Fibroblast of lung (primary cell): ENCODE results near the gene PDSS1. TPM values are rescaled to one million over a fixed set of nuclear protein-coding genes. Genes with fewer than 3 reads are reported as not detected.

Source experiments
- DNase-seq, 2 donors: peaks; one replicate each; pipeline versions ENCODE4 v3.0.0 to v3.0.0-alpha.2; 2010; ENCODE audit warnings: low read depth in 2 of 2
- H2AFZ ChIP-seq: 2 replicates; pipeline ENCODE4 v1.5.1; 2012; ENCODE audit warnings: low read length, control low read depth, inconsistent platforms
- H3K27ac ChIP-seq: 2 replicates; pipeline ENCODE4 v1.5.1; 2011; ENCODE audit warnings: low read length, control low read depth; ENCODE audit not compliant: insufficient read depth
- H3K27me3 ChIP-seq: 2 replicates; pipeline ENCODE4 v1.5.1; 2011; ENCODE audit warnings: mild to moderate bottlenecking, low read length; ENCODE audit not compliant: control insufficient read depth, insufficient read depth
- H3K36me3 ChIP-seq: 2 replicates; pipeline ENCODE4 v1.5.1; 2011; ENCODE audit warnings: low read length; ENCODE audit not compliant: control insufficient read depth, insufficient read depth
- H3K4me1 ChIP-seq: 2 replicates; pipeline ENCODE4 v1.5.1; 2011; ENCODE audit warnings: low read length; ENCODE audit not compliant: control insufficient read depth, insufficient read depth; ENCODE audit errors: extremely low read depth
- H3K4me2 ChIP-seq: 2 replicates; pipeline ENCODE4 v1.5.1; 2011; ENCODE audit warnings: low read length, control low read depth; ENCODE audit not compliant: insufficient read depth; ENCODE audit errors: extremely low read depth
- H3K4me3 ChIP-seq, 4 experiments: fragments of 200-600 bp in 1 of 4; sonication (generic) in 1 of 4; replicated peaks in 1 of 4; 2 replicates each; pipeline ENCODE4 v1.5.1; 2011 to 2016; ENCODE audit warnings: low read length in 4 of 4, low read depth in 3 of 4, mild to moderate bottlenecking in 3 of 4, control low read depth in 2 of 4, inconsistent platforms in 1 of 4, mixed read lengths in 1 of 4; ENCODE audit not compliant: insufficient read depth in 1 of 4; ENCODE audit errors: control extremely low read depth in 1 of 4
- H3K79me2 ChIP-seq: 2 replicates; pipeline ENCODE4 v1.5.1; 2012; ENCODE audit warnings: mild to moderate bottlenecking, low read length, inconsistent platforms; ENCODE audit not compliant: control insufficient read depth, insufficient read depth
- H3K9ac ChIP-seq: 2 replicates; pipeline ENCODE4 v1.5.1; 2011; ENCODE audit warnings: mild to moderate bottlenecking, low read length, control low read depth; ENCODE audit not compliant: insufficient read depth
- H3K9me3 ChIP-seq: 2 replicates; pipeline ENCODE4 v1.5.1; 2012; ENCODE audit warnings: low read depth, low read length; ENCODE audit not compliant: control insufficient read depth, insufficient read depth
- H4K20me1 ChIP-seq: 2 replicates; pipeline ENCODE4 v1.5.1; 2011; ENCODE audit warnings: low read length; ENCODE audit not compliant: control insufficient read depth, insufficient read depth; ENCODE audit errors: extremely low read depth
- CTCF ChIP-seq, 2 donors: IDR thresholded peaks in 1 of 2; conservative IDR thresholded peaks in 1 of 2; 1 replicate in 1 of 2; 2 replicates in 1 of 2; pipeline ENCODE4 v1.5.1; 2011 to 2012; ENCODE audit warnings: low read length in 2 of 2, control low read depth in 1 of 2, inconsistent platforms in 1 of 2, low read depth in 1 of 2, mild to moderate bottlenecking in 1 of 2
- EZH2 ChIP-seq: IDR thresholded peaks from 2 replicates; pipeline ENCODE4 v1.5.1; 2012; ENCODE audit warnings: low read length, control low read depth, mild to moderate bottlenecking; ENCODE audit errors: missing control alignments
- polyA plus RNA-seq, 2 donors: library from polyadenylated mRNA; depleted of rRNA in 1 of 2; stranded (reverse) in 1 of 2; unstranded in 1 of 2; fragments of >200 nt; gene quantifications; 2 replicates each; pipeline ENCODE4 v1.2.1, GENCODE V29; 2011 to 2012; ENCODE audit warnings: missing spikeins in 1 of 2
- total RNA-seq: library from RNA; depleted of rRNA; stranded (reverse); fragments of >200 nt; gene quantifications from 2 replicates; pipeline ENCODE4 v1.2.1, GENCODE V29; 2014

Gene PDSS1
- total and polyA plus RNA-seq, 2 donors (not counting 1 experiment from before 2014, with no cell fraction given) = 1.8 to 11.1 TPM

- no peaks in the 10 kb centered on the region for H3K79me2 ChIP-seq
- no peaks in the 10 kb centered on the region for H3K4me1 ChIP-seq
- no peaks in the 10 kb centered on the region for H3K27me3 ChIP-seq
- no peak overlapping the region for H3K4me2 ChIP-seq
- H3K9ac ChIP-seq = no peak overlapping the region
- H4K20me1 ChIP-seq = no peaks in the 10 kb centered on the region
- H3K36me3 ChIP-seq = peaks cover 5% of the 10 kb centered on the region
- H3K4me3 ChIP-seq = no peak overlapping the region
- no peak overlapping the region for H2AFZ ChIP-seq
- no peaks in the 10 kb centered on the region for H3K9me3 ChIP-seq
- no peak overlapping the region for H3K27ac ChIP-seq
- no peak for DNase-seq
- TF ChIP-seq EZH2 (no peak), CTCF (conservative IDR thresholded peaks at IDR 0.05 in 1 of 2, IDR thresholded peaks at IDR 0.05 in 1 of 2; ENCODE audit: low read depth in 1 of 2, low read length in 2 of 2) (no peak)
Measured at GRCh38 chr10:26741368-26741767, 43.9 kb downstream of the PDSS1 start.

GRCh38 chr10:26743091-26743490 lies 45.6 kb downstream of the PDSS1 start:
- no peaks in the 10 kb centered on the region for H3K27me3 ChIP-seq
- H3K4me3 ChIP-seq = no peak overlapping the region
- H2AFZ ChIP-seq = no peak overlapping the region
- H3K79me2 ChIP-seq = no peaks in the 10 kb centered on the region
- H3K4me1 ChIP-seq = no peaks in the 10 kb centered on the region
- no peaks in the 10 kb centered on the region for H3K9me3 ChIP-seq
- peak in 1 of 2 donors; percentile 15 for DNase-seq
- no peak overlapping the region for H3K27ac ChIP-seq
- H3K9ac ChIP-seq = no peak overlapping the region
- TF ChIP-seq CTCF (conservative IDR thresholded peaks at IDR 0.05 in 1 of 2, IDR thresholded peaks at IDR 0.05 in 1 of 2; ENCODE audit: low read depth in 1 of 2, low read length in 2 of 2) = no peak
- TF ChIP-seq EZH2 = no peak
- no peak overlapping the region for H3K4me2 ChIP-seq
- H3K36me3 ChIP-seq = peaks cover 5% of the 10 kb centered on the region
- H4K20me1 ChIP-seq = no peaks in the 10 kb centered on the region

- no peaks in the 10 kb centered on the region for H3K27me3 ChIP-seq
- no peaks in the 10 kb centered on the region for H3K9me3 ChIP-seq
- H3K27ac ChIP-seq = no peak overlapping the region
- no peak overlapping the region for H3K9ac ChIP-seq
- no peaks in the 10 kb centered on the region for H3K4me1 ChIP-seq
- H4K20me1 ChIP-seq = no peaks in the 10 kb centered on the region
- no peaks in the 10 kb centered on the region for H3K79me2 ChIP-seq
- H3K4me3 ChIP-seq = no peak overlapping the region
- no peak overlapping the region for H2AFZ ChIP-seq
- DNase-seq = no peak
- no peak overlapping the region for H3K4me2 ChIP-seq
- TF ChIP-seq EZH2 (no peak), CTCF (conservative IDR thresholded peaks at IDR 0.05 in 1 of 2, IDR thresholded peaks at IDR 0.05 in 1 of 2; ENCODE audit: low read depth in 1 of 2, low read length in 2 of 2) (no peak)
- peaks cover 1% of the 10 kb centered on the region for H3K36me3 ChIP-seq
Measured at GRCh38 chr10:26743841-26744240, 46.3 kb downstream of the PDSS1 start.
